ENCODE data around the gene THYN1.

DNA sequence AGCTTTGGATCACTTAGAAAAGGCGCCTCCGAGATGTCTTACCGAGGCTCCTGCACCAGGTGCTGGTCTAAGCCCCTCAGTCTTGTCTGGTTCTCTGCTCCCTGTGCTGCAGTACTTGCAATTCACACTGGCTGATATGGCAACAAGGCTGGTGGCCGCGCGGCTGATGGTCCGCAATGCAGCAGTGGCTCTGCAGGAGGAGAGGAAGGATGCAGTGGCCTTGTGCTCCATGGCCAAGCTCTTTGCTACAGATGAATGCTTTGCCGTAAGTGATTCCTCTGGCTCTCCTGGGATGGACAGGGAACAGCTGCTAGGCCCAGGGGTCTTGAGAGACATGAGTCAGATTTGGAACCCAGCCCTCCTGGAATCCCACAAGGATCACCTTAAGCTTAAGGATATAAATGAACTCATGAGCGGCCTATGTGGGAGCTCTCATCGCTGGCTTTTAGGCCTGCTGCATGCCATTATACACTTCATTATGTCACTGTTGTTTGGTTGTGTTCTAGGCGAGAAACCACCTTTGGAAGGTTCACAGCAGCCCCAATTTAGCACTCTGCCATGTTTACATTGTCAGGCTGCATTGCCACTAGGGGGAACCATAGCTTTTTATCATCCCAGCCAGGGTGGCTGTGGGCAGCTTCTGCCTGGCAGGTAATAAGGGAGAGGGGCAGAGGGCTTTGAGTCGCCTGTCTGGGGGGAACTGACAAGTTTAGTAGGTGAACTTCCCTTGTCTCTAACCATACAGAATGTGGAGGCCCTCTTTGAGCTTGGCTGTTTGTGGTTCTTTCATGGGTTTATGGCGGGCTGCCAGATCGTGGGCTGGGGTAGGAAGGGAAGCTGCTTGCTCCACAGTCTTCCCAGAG lies 8.7 kb upstream of the THYN1 start:
- TF ChIP-seq, protein P1, sequence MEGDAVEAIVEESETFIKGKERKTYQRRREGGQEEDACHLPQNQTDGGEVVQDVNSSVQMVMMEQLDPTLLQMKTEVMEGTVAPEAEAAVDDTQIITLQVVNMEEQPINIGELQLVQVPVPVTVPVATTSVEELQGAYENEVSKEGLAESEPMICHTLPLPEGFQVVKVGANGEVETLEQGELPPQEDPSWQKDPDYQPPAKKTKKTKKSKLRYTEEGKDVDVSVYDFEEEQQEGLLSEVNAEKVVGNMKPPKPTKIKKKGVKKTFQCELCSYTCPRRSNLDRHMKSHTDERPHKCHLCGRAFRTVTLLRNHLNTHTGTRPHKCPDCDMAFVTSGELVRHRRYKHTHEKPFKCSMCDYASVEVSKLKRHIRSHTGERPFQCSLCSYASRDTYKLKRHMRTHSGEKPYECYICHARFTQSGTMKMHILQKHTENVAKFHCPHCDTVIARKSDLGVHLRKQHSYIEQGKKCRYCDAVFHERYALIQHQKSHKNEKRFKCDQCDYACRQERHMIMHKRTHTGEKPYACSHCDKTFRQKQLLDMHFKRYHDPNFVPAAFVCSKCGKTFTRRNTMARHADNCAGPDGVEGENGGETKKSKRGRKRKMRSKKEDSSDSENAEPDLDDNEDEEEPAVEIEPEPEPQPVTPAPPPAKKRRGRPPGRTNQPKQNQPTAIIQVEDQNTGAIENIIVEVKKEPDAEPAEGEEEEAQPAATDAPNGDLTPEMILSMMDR (IDR thresholded peaks at IDR 0.05 in 4 of 5, conservative IDR thresholded peaks at IDR 0.05 in 1 of 5) = peak in 1 of 5 experiments; percentile 27
- TF ChIP-seq POLR2A (IDR thresholded peaks at IDR 0.05) = no peak

All from gastrocnemius medialis (tissue), 4 donors.